ENCODE measurements around the gene SNTG2.

SNTG2 gene

GRCh38 chr2:1268034-1268433, 317.4 kb downstream of the SNTG2 start:
- DNase-seq (ENCODE audit: low read depth in 1 of 2, low spot score in 1 of 2): no peak

- DNase-seq (ENCODE audit: low read depth in 1 of 2, low spot score in 1 of 2): no peak
Measured at GRCh38 chr2:1269812-1270211, 319.2 kb downstream of the SNTG2 start.

- DNase-seq (ENCODE audit: low read depth in 1 of 2, low spot score in 1 of 2): no peak
Measured at GRCh38 chr2:1272835-1273234, 322.2 kb downstream of the SNTG2 start.

GRCh38 chr2:1277634-1278033, 327.0 kb downstream of the SNTG2 start:
- DNase-seq (ENCODE audit: low read depth in 1 of 2, low spot score in 1 of 2): no peak

- DNase-seq (ENCODE audit: low read depth in 1 of 2, low spot score in 1 of 2): no peak
Measured at GRCh38 chr2:1278125-1278524, 327.5 kb downstream of the SNTG2 start.

GRCh38 chr2:1278861-1279260, 328.2 kb downstream of the SNTG2 start:
- DNase-seq (ENCODE audit: low read depth in 1 of 2, low spot score in 1 of 2): no peak

- DNase-seq (ENCODE audit: low read depth in 1 of 2, low spot score in 1 of 2): no peak
Measured at GRCh38 chr2:1282552-1282951, 331.9 kb downstream of the SNTG2 start.

GRCh38 chr2:1283020-1283801, 332.6 kb downstream of the SNTG2 start:
- DNase-seq (ENCODE audit: low read depth in 1 of 2, low spot score in 1 of 2): no peak

GRCh38 chr2:1283871-1284270, 333.2 kb downstream of the SNTG2 start:
- no peak for DNase-seq (ENCODE audit: low read depth in 1 of 2, low spot score in 1 of 2)

GRCh38 chr2:1286929-1287328, 336.3 kb downstream of the SNTG2 start:
- DNase-seq (ENCODE audit: low read depth in 1 of 2, low spot score in 1 of 2): no peak

GRCh38 chr2:1287427-1287826, 336.8 kb downstream of the SNTG2 start:
- no peak for DNase-seq (ENCODE audit: low read depth in 1 of 2, low spot score in 1 of 2)

- no peak for DNase-seq (ENCODE audit: low read depth in 1 of 2, low spot score in 1 of 2)
Measured at GRCh38 chr2:1294900-1295299, 344.3 kb downstream of the SNTG2 start.

GRCh38 chr2:1295740-1296139, 345.1 kb downstream of the SNTG2 start:
- no peak for DNase-seq (ENCODE audit: low read depth in 1 of 2, low spot score in 1 of 2)

- no peak for DNase-seq (ENCODE audit: low read depth in 1 of 2, low spot score in 1 of 2)
Measured at GRCh38 chr2:1297372-1298159, 346.9 kb downstream of the SNTG2 start.

- no peak for DNase-seq (ENCODE audit: low read depth in 1 of 2, low spot score in 1 of 2)
Measured at GRCh38 chr2:1299043-1299442, 348.4 kb downstream of the SNTG2 start.

GRCh38 chr2:1300284-1300683, 349.6 kb downstream of the SNTG2 start:
- no peak for DNase-seq (ENCODE audit: low read depth in 1 of 2, low spot score in 1 of 2)

- DNase-seq (ENCODE audit: low read depth in 1 of 2, low spot score in 1 of 2): no peak
Measured at GRCh38 chr2:1301056-1301455, 350.4 kb downstream of the SNTG2 start.

GRCh38 chr2:1305342-1306013, 354.8 kb downstream of the SNTG2 start:
- DNase-seq (ENCODE audit: low read depth in 1 of 2, low spot score in 1 of 2): no peak

GRCh38 chr2:1306014-1306686, 355.5 kb downstream of the SNTG2 start:
- DNase-seq (ENCODE audit: low read depth in 1 of 2, low spot score in 1 of 2): no peak

- no peak for DNase-seq (ENCODE audit: low read depth in 1 of 2, low spot score in 1 of 2)
Measured at GRCh38 chr2:1306687-1307516, 356.3 kb downstream of the SNTG2 start.

- DNase-seq (ENCODE audit: low read depth in 1 of 2, low spot score in 1 of 2): no peak
Measured at GRCh38 chr2:1307670-1308069, 357.0 kb downstream of the SNTG2 start.
